HG02610 (cell line): Measurements from ENCODE around the gene TMPRSS5.

ENCODE experiments used
- ATAC-seq: cut with Tn5 transposase; IDR thresholded peaks from one replicate; pipeline ENCODE4 v1.9.1; 2021; ENCODE audit warnings: mild to moderate bottlenecking, moderate library complexity; ENCODE audit not compliant: unreplicated experiment

TMPRSS5 gene

GRCh38 chr11:113670149-113670830 is 35.8 kb downstream of the TMPRSS5 start:
- no peak for ATAC-seq

GRCh38 chr11:113668255-113668654 is 37.9 kb downstream of the TMPRSS5 start:
- ATAC-seq: no peak

GRCh38 chr11:113667801-113668200 is 38.3 kb downstream of the TMPRSS5 start:
- ATAC-seq: no peak

- no peak for ATAC-seq
These were observed 39.5 kb downstream of the TMPRSS5 start for GRCh38 chr11:113666584-113666983.

GRCh38 chr11:113664981-113665710 is 41.0 kb downstream of the TMPRSS5 start:
- ATAC-seq: no peak

- no peak for ATAC-seq
These were observed 41.8 kb downstream of the TMPRSS5 start for GRCh38 chr11:113664069-113664980.

GRCh38 chr11:113663567-113663966 is 42.5 kb downstream of the TMPRSS5 start:
- no peak for ATAC-seq

GRCh38 chr11:113655771-113656170 is 50.3 kb downstream of the TMPRSS5 start:
- ATAC-seq: no peak

GRCh38 chr11:113651023-113651422 is 55.1 kb downstream of the TMPRSS5 start:
- no peak for ATAC-seq

- no peak for ATAC-seq
These were observed 56.8 kb downstream of the TMPRSS5 start for GRCh38 chr11:113649311-113649710.

GRCh38 chr11:113647856-113648255 is 58.3 kb downstream of the TMPRSS5 start:
- ATAC-seq: no peak

- no peak for ATAC-seq
These were observed 59.0 kb downstream of the TMPRSS5 start for GRCh38 chr11:113647108-113647507.

GRCh38 chr11:113645593-113646349 is 60.3 kb downstream of the TMPRSS5 start:
- no peak for ATAC-seq

- ATAC-seq: no peak
These were observed 61.5 kb downstream of the TMPRSS5 start for GRCh38 chr11:113644605-113645004.

- no peak for ATAC-seq
These were observed 62.4 kb downstream of the TMPRSS5 start for GRCh38 chr11:113643701-113644100.

GRCh38 chr11:113643006-113643585 is 63.0 kb downstream of the TMPRSS5 start:
- no peak for ATAC-seq

GRCh38 chr11:113642090-113642489 is 64.0 kb downstream of the TMPRSS5 start:
- ATAC-seq: no peak

GRCh38 chr11:113638376-113638775 is 67.7 kb downstream of the TMPRSS5 start:
- ATAC-seq: no peak

- no peak for ATAC-seq
These were observed 68.5 kb downstream of the TMPRSS5 start for GRCh38 chr11:113637636-113638035.
